H54 (cell line): Measurements from ENCODE around the gene SYAP1.
A peak's percentile ranks its signal among the peaks of the same experiment; 100 is the strongest.
"Not testable (repeated sequence)": the region's sequence is repeated elsewhere in the genome, so short reads cannot be mapped to it uniquely, and the experiment has no call there.

Source experiments
- DNase-seq: peaks from one replicate; pipeline ENCODE4 v3.0.0; 2011; ENCODE audit warnings: low spot score, mixed read lengths; ENCODE audit not compliant: insufficient read length
- FAIRE-seq: peaks from 3 replicates; lab custom pipeline; 2011; peaks lifted over from hg19 to GRCh38; lab: Jason Lieb, UNC
- POLR2A ChIP-seq: IDR thresholded peaks from 2 replicates; pipeline ENCODE4 v1.6.1; 2011; ENCODE audit warnings: low read depth, mild to moderate bottlenecking, low read length

SYAP1 gene

GRCh38 chrX:16739574-16739973 lies 20.2 kb downstream of the SYAP1 start:
- no peak for TF ChIP-seq POLR2A
- DNase-seq (no peak), FAIRE-seq (no peak)

GRCh38 chrX:16743604-16744325 lies 24.4 kb downstream of the SYAP1 start:
- no peak for FAIRE-seq
- peak; percentile 16 for DNase-seq
- no peak for TF ChIP-seq POLR2A

DNA sequence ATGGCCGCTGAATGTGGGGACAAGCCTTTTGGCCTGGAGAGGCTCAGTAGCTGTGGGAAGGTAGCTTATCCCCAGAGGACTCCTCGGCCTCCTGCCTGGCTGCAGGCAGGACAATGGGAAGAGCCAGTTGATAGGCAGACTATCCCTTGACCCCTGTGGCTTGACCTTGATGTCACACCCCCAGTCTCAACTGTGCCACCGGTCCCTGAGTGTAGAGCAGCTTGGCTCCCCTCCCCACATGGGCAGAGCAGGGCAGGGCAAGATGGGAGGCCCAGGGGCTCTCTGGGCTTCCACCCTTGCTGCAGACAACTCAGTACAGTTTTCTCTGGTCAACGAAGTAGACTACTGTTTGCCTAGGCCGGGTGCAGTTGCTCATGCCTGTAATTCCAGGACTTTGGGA lies 25.7 kb downstream of the SYAP1 start:
- FAIRE-seq: no peak
- DNase-seq: no peak
- TF ChIP-seq POLR2A: no peak

DNA sequence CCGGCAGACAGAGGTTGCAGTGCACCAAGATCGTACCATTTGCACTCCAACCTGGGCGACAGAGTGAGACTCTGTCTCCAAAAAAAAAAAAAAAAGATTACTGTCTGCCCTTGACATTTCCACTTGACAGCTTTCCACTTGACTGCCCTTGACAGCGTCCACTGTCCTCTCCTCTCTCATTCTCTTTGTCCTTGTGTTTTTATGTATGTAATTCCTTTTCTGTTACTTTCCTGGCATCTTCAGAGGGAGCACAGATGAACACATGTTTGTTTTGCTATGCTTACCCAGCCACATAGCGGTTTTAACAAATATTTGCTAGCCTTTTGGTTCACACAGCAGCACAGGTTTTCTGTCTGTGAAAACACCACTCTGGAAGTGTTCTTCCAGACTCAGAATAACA lies 26.2 kb downstream of the SYAP1 start:
- DNase-seq: no peak
- no peak for TF ChIP-seq POLR2A
- FAIRE-seq: no peak

DNA sequence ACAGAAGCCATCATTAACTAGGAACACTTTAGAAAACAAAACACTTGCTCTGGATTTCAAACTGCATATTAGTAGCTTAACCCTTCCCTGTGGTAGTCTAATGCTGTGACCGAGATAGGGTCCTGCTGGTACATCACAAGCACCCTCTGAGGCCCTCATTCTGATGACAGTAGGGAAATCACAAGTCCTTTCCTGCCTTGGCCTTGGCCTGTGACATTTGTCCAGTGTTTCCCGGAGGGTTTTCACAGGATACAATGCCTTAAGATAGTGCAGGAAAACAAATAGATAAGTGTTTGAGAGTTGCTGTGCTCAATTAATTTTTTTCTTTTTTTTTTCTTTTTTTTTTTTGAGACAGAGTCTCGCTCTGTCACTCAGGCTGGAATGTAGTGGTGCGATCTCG lies 29.0 kb downstream of the SYAP1 start:
- DNase-seq: no peak
- no peak for FAIRE-seq
- no peak for TF ChIP-seq POLR2A

- no peak for DNase-seq
- no peak for TF ChIP-seq POLR2A
- no peak for FAIRE-seq
Observed at GRCh38 chrX:16750136-16750535, 30.7 kb downstream of the SYAP1 start.

- no peak for TF ChIP-seq POLR2A
- DNase-seq: no peak
Observed at GRCh38 chrX:16754019-16754418, 34.6 kb downstream of the SYAP1 start.

DNA sequence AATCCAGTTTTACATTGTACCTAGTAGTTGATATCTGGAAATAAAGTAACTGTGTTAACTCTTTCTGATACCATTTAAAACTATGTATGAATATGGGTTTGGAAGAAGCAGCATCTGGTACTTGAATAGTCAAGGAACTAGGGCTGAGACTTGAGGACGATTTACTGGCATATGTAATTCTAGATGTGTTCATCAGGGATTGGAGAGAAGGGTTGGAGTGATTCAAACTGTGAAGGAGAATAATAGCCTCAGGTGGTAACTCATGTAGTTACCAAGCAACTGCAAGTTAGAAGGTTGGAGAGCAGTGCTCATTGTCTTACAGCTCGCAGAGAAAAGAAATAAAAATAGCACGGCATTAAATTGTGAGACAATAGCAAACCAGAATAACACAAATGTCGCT lies 37.3 kb downstream of the SYAP1 start:
- no peak for TF ChIP-seq POLR2A
- DNase-seq (no peak), FAIRE-seq (no peak)

More at GRCh38 chrX:16754019-16754418, 34.6 kb downstream of the SYAP1 start:
- FAIRE-seq: no peak

GRCh38 chrX:16761500-16761899 lies 42.1 kb downstream of the SYAP1 start:
- DNase-seq, FAIRE-seq: not testable (repeated sequence)

- TF ChIP-seq POLR2A: no peak
- FAIRE-seq (no peak), DNase-seq (no peak)
Observed at GRCh38 chrX:16762579-16762978, 43.2 kb downstream of the SYAP1 start.

DNA sequence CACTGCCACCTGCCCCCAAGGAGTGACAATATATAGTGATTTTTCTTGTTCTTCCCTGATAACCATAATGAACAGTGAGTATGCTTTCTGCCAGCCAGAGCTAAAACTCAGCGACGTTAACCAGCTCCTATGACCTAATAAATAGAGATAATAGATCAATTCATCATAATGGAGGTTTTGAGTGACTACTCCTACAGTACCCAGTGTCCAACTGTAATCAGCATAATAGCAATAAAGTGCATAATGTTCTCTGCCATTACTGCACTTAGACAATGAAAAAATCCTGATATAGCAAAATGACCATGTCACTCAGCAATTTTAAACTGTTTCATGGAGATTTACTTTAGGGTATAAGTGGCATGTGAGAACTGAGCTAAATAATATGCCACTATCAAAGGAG lies 46.2 kb downstream of the SYAP1 start:
- FAIRE-seq (no peak), DNase-seq (no peak)
- TF ChIP-seq POLR2A: no peak

GRCh38 chrX:16770970-16771482 lies 51.6 kb downstream of the SYAP1 start:
- FAIRE-seq (no peak), DNase-seq (no peak)
- no peak for TF ChIP-seq POLR2A

GRCh38 chrX:16771483-16772398 lies 52.3 kb downstream of the SYAP1 start:
- FAIRE-seq (no peak), DNase-seq (no peak)
- TF ChIP-seq POLR2A: peak; percentile 76

- DNase-seq: no peak
- TF ChIP-seq POLR2A: no peak
- no peak for FAIRE-seq
Observed at GRCh38 chrX:16772460-16772859, 53.0 kb downstream of the SYAP1 start.
